Measurements from ENCODE around the gene FILIP1L. TPM values are rescaled to one million over a fixed set of nuclear protein-coding genes. Genes with fewer than 3 reads are reported as not detected.

FILIP1L gene
- total and polyA plus RNA-seq, 2 experiments from 2014 or later: 0.45 to 0.82 TPM

GRCh38 chr3:100020876-100021644 lies 93.2 kb downstream of the FILIP1L start:
- peak in 1 of 2 donors; percentile 51 for DNase-seq (ENCODE audit: low read depth in 1 of 2, low spot score in 1 of 2)
- H3K36me3 ChIP-seq: no peaks in the 10 kb centered on the region
- no peak overlapping the region for H3K4me3 ChIP-seq
- no peaks in the 10 kb centered on the region for H3K27me3 ChIP-seq
- no peak for TF ChIP-seq CTCF (IDR thresholded peaks at IDR 0.05; ENCODE audit: low read depth, low read length)
- no peaks in the 10 kb centered on the region for H3K4me1 ChIP-seq (ENCODE audit: low read depth)
- no peak overlapping the region for H3K27ac ChIP-seq
- H3K9me3 ChIP-seq (ENCODE audit: low read depth): no peaks in the 10 kb centered on the region

- H3K27ac ChIP-seq: no peak overlapping the region
- TF ChIP-seq CTCF (IDR thresholded peaks at IDR 0.05; ENCODE audit: low read depth, low read length): no peak
- DNase-seq (ENCODE audit: low read depth in 1 of 2, low spot score in 1 of 2): peak in 1 of 2 donors; percentile 36
Observed at GRCh38 chr3:100019719-100020118, 94.6 kb downstream of the FILIP1L start.

GRCh38 chr3:100018806-100019205 lies 95.5 kb downstream of the FILIP1L start:
- no peak overlapping the region for H3K4me3 ChIP-seq
- H3K36me3 ChIP-seq: no peaks in the 10 kb centered on the region
- no peak for TF ChIP-seq CTCF (IDR thresholded peaks at IDR 0.05; ENCODE audit: low read depth, low read length)
- no peaks in the 10 kb centered on the region for H3K4me1 ChIP-seq (ENCODE audit: low read depth)
- no peak for DNase-seq (ENCODE audit: low read depth in 1 of 2, low spot score in 1 of 2)
- no peaks in the 10 kb centered on the region for H3K9me3 ChIP-seq (ENCODE audit: low read depth)
- no peak overlapping the region for H3K27ac ChIP-seq
- H3K27me3 ChIP-seq: no peaks in the 10 kb centered on the region

More at GRCh38 chr3:100019719-100020118, 94.6 kb downstream of the FILIP1L start:
- Histone ChIP-seq H3K9me3 (ENCODE audit: low read depth) (no peaks in the 10 kb centered on the region), H3K27me3 (no peaks in the 10 kb centered on the region), H3K4me3 (no peak overlapping the region), H3K36me3 (no peaks in the 10 kb centered on the region), H3K4me1 (ENCODE audit: low read depth) (no peaks in the 10 kb centered on the region)

- H3K9me3 ChIP-seq (ENCODE audit: low read depth): no peaks in the 10 kb centered on the region
- no peak for DNase-seq (ENCODE audit: low read depth in 1 of 2, low spot score in 1 of 2)
- no peak overlapping the region for H3K27ac ChIP-seq
- TF ChIP-seq CTCF (IDR thresholded peaks at IDR 0.05; ENCODE audit: low read depth, low read length): no peak
- no peaks in the 10 kb centered on the region for H3K27me3 ChIP-seq
- no peak overlapping the region for H3K4me3 ChIP-seq
- no peaks in the 10 kb centered on the region for H3K36me3 ChIP-seq
- peaks cover 4% of the 10 kb centered on the region for H3K4me1 ChIP-seq (ENCODE audit: low read depth)
Observed at GRCh38 chr3:100010087-100010417, 104.2 kb downstream of the FILIP1L start.

- Histone ChIP-seq H3K4me3 (no peak overlapping the region), H3K27ac (no peak overlapping the region), H3K27me3 (no peaks in the 10 kb centered on the region), H3K4me1 (ENCODE audit: low read depth) (peaks cover 4% of the 10 kb centered on the region), H3K36me3 (no peaks in the 10 kb centered on the region), H3K9me3 (ENCODE audit: low read depth) (no peaks in the 10 kb centered on the region)
- no peak for DNase-seq (ENCODE audit: low read depth in 1 of 2, low spot score in 1 of 2)
- no peak for TF ChIP-seq CTCF (IDR thresholded peaks at IDR 0.05; ENCODE audit: low read depth, low read length)
Observed at GRCh38 chr3:100009276-100010086, 104.8 kb downstream of the FILIP1L start.
